ENCODE results near the gene IKZF2.

DNA sequence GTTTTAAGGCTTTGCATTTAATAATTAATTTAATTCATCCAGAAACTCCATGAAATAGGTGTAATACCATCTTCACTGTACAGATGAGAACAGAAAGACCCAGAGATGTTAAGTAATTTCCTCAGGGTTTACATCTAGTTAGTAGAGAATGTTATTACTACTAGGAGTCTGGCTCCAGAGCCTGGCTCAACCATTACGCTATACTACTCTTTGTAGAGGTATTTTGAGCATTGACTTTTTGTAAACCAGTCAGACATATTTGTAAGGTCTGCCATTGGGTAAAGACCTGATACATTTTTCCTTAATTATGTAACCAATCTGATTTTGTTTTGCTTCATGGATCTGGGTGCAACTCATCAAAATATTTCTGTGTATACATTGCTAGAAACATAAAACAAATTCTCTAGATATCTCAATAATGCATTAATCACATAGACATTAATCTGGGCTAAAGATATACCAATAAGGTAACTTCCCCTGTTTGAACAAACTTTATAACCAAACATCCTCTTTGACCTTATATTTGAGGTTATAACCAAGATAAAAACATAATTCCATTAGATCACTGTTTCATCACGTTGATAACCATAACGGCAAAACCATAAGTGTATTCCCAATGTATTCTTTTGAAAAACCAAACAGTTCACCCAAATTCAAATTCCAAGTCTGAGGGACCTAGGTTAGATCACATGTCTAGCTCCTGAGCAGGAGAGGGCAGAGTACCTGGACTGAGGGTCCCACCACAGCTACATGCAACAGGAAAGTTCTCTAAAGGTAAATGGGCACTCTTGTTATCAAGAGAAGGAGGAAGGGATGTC lies 135.0 kb downstream of the IKZF2 start:
- TF ChIP-seq CTCF (IDR thresholded peaks at IDR 0.05; ENCODE audit: insufficient read depth, low read length): no peak
- TF ChIP-seq POLR2AphosphoS5 (IDR thresholded peaks at IDR 0.05; ENCODE audit: low read depth): no peak
- no peak for TF ChIP-seq SPI1 (IDR thresholded peaks at IDR 0.05; ENCODE audit: borderline replicate concordance, low read depth)
- TF ChIP-seq, protein P1, sequence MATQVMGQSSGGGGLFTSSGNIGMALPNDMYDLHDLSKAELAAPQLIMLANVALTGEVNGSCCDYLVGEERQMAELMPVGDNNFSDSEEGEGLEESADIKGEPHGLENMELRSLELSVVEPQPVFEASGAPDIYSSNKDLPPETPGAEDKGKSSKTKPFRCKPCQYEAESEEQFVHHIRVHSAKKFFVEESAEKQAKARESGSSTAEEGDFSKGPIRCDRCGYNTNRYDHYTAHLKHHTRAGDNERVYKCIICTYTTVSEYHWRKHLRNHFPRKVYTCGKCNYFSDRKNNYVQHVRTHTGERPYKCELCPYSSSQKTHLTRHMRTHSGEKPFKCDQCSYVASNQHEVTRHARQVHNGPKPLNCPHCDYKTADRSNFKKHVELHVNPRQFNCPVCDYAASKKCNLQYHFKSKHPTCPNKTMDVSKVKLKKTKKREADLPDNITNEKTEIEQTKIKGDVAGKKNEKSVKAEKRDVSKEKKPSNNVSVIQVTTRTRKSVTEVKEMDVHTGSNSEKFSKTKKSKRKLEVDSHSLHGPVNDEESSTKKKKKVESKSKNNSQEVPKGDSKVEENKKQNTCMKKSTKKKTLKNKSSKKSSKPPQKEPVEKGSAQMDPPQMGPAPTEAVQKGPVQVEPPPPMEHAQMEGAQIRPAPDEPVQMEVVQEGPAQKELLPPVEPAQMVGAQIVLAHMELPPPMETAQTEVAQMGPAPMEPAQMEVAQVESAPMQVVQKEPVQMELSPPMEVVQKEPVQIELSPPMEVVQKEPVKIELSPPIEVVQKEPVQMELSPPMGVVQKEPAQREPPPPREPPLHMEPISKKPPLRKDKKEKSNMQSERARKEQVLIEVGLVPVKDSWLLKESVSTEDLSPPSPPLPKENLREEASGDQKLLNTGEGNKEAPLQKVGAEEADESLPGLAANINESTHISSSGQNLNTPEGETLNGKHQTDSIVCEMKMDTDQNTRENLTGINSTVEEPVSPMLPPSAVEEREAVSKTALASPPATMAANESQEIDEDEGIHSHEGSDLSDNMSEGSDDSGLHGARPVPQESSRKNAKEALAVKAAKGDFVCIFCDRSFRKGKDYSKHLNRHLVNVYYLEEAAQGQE (IDR thresholded peaks at IDR 0.05; ENCODE audit: insufficient replicate concordance, low read depth): no peak

All from HL-60 (cell line).